ENCODE results near the gene GALK1. TPM values are rescaled to one million over a fixed set of nuclear protein-coding genes. Genes with fewer than 3 reads are reported as not detected.

The GALK1 gene
- total and polyA plus RNA-seq, 9 of the 15 experiments (the other 6 are each of a cell fraction or from before 2014, with no cell fraction given), result 0.45 to 51.6 (median 17.4) TPM

DNA sequence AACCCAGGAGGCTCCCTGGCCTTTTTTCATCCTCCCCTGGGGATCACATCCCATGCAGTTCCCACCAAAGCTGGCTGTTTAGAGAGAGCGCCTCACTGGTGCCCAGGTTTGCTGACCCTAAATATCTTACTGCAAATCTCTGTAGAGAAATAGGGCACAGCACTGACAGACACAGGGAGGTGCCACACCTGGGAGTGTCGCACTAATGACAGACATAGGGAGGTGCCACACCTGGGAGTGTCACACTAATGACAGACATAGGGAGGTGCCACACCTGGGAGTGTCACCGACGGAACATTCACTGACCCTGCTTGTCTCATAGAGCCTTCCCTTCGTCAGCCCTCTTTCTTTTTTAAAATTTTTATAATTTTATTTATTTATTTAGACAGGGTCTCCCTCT, 45.2 kb upstream of the GALK1 start (continued):
- TF ChIP-seq YY1 (IDR thresholded peaks at IDR 0.05; ENCODE audit: borderline replicate concordance in 1 of 3, control insufficient read depth in 1 of 3, extremely low read depth in 1 of 3, insufficient read depth in 3 of 3, insufficient read length in 1 of 3, insufficient replicate concordance in 2 of 3, low read depth in 1 of 3, low read length in 2 of 3) (peak in 1 of 3 experiments; percentile 43), C11orf30 (IDR thresholded peaks at IDR 0.05; ENCODE audit: low read depth) (no peak), SPI1 (IDR thresholded peaks at IDR 0.05; ENCODE audit: borderline replicate concordance, low read depth, low read length) (no peak), NONO (IDR thresholded peaks at IDR 0.05; ENCODE audit: low read depth in 2 of 2, low read length in 1 of 2) (no peak), ZNF12 (CRISPR knock-in tag; IDR thresholded peaks at IDR 0.05) (no peak), LARP7 (IDR thresholded peaks at IDR 0.05) (no peak), KLF1 (tag; IDR thresholded peaks at IDR 0.05) (0 out of 2 replicates have a peak, but pooled peaks have one; percentile 22), RBBP5 (IDR thresholded peaks at IDR 0.05; ENCODE audit: borderline replicate concordance, insufficient read depth, low read length, poor library complexity, severe bottlenecking) (no peak), LCOR (CRISPR knock-in tag; IDR thresholded peaks at IDR 0.05) (no peak), ZNF274 (IDR thresholded peaks at IDR 0.05; ENCODE audit: borderline replicate concordance, low read depth, low read length) (no peak), MEIS2 (IDR thresholded peaks at IDR 0.05; ENCODE audit: partially characterized antibody) (peak; percentile 67), RCOR1 (IDR thresholded peaks at IDR 0.05; ENCODE audit: borderline replicate concordance in 1 of 2, low read depth in 2 of 2, low read length in 2 of 2) (no peak), MEF2D (tag; conservative IDR thresholded peaks at IDR 0.05; ENCODE audit: low read depth) (no peak), ZNF408 (CRISPR knock-in tag; IDR thresholded peaks at IDR 0.05; ENCODE audit: low read depth) (no peak), TBP (optimal IDR thresholded peaks at IDR 0.05; ENCODE audit: low read depth, low read length) (no peak)
- TF ChIP-seq, protein P1, sequence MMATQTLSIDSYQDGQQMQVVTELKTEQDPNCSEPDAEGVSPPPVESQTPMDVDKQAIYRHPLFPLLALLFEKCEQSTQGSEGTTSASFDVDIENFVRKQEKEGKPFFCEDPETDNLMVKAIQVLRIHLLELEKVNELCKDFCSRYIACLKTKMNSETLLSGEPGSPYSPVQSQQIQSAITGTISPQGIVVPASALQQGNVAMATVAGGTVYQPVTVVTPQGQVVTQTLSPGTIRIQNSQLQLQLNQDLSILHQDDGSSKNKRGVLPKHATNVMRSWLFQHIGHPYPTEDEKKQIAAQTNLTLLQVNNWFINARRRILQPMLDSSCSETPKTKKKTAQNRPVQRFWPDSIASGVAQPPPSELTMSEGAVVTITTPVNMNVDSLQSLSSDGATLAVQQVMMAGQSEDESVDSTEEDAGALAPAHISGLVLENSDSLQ (IDR thresholded peaks at IDR 0.05), result peak; percentile 83
- TF ChIP-seq, protein P2, sequence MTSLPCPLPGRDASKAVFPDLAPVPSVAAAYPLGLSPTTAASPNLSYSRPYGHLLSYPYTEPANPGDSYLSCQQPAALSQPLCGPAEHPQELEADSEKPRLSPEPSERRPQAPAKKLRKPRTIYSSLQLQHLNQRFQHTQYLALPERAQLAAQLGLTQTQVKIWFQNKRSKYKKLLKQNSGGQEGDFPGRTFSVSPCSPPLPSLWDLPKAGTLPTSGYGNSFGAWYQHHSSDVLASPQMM (CRISPR knock-in tag; IDR thresholded peaks at IDR 0.05), result no peak
- TF ChIP-seq, protein P3, sequence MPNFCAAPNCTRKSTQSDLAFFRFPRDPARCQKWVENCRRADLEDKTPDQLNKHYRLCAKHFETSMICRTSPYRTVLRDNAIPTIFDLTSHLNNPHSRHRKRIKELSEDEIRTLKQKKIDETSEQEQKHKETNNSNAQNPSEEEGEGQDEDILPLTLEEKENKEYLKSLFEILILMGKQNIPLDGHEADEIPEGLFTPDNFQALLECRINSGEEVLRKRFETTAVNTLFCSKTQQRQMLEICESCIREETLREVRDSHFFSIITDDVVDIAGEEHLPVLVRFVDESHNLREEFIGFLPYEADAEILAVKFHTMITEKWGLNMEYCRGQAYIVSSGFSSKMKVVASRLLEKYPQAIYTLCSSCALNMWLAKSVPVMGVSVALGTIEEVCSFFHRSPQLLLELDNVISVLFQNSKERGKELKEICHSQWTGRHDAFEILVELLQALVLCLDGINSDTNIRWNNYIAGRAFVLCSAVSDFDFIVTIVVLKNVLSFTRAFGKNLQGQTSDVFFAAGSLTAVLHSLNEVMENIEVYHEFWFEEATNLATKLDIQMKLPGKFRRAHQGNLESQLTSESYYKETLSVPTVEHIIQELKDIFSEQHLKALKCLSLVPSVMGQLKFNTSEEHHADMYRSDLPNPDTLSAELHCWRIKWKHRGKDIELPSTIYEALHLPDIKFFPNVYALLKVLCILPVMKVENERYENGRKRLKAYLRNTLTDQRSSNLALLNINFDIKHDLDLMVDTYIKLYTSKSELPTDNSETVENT (CRISPR knock-in tag; IDR thresholded peaks at IDR 0.05), result no peak
- TF ChIP-seq, protein P4, sequence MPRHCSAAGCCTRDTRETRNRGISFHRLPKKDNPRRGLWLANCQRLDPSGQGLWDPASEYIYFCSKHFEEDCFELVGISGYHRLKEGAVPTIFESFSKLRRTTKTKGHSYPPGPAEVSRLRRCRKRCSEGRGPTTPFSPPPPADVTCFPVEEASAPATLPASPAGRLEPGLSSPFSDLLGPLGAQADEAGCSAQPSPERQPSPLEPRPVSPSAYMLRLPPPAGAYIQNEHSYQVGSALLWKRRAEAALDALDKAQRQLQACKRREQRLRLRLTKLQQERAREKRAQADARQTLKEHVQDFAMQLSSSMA (CRISPR knock-in tag; IDR thresholded peaks at IDR 0.05), result peak; percentile 83; the same call in 1 of the 2 replicates
- TF ChIP-seq, protein P5, sequence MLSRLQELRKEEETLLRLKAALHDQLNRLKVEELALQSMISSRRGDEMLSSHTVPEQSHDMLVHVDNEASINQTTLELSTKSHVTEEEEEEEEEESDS (CRISPR knock-in tag; IDR thresholded peaks at IDR 0.05), result no peak
- TF ChIP-seq, protein P6, sequence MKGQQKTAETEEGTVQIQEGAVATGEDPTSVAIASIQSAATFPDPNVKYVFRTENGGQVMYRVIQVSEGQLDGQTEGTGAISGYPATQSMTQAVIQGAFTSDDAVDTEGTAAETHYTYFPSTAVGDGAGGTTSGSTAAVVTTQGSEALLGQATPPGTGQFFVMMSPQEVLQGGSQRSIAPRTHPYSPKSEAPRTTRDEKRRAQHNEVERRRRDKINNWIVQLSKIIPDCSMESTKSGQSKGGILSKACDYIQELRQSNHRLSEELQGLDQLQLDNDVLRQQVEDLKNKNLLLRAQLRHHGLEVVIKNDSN (CRISPR knock-in tag; IDR thresholded peaks at IDR 0.05), result no peak
- TF ChIP-seq, protein P7, sequence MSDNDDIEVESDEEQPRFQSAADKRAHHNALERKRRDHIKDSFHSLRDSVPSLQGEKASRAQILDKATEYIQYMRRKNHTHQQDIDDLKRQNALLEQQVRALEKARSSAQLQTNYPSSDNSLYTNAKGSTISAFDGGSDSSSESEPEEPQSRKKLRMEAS (CRISPR knock-in tag; IDR thresholded peaks at IDR 0.05), result no peak

Data from K562 (cell line).